GM23338 (cell line): ENCODE results near the gene FLT3. TPM values are rescaled to one million over a fixed set of nuclear protein-coding genes. Genes with fewer than 3 reads are reported as not detected.

Source experiments
- ATAC-seq: fragments of 200-7000 bp; cut with Tn5 transposase; 3 replicates; pipeline ENCODE4 v1.9.1; 2020
- DNase-seq: peaks from one replicate; pipeline ENCODE4 v3.0.0-alpha.2; 2015; ENCODE audit warnings: low spot score
- H2AFZ ChIP-seq: fragments of 200-600 bp; sonication (generic); 2 replicates; pipeline ENCODE4 v1.8.0; 2016; ENCODE audit warnings: antibody characterized with exemption, mild to moderate bottlenecking, moderate library complexity
- H3F3A ChIP-seq: fragments of 200-600 bp; sonication (generic); replicated peaks from 2 replicates; pipeline ENCODE4 v1.8.0; 2017; ENCODE audit warnings: antibody characterized with exemption, mixed run types, low read depth
- H3K27ac ChIP-seq: fragments of 200-600 bp; sonication (generic); 2 replicates; pipeline ENCODE4 v1.6.1; 2016; ENCODE audit warnings: low read depth
- H3K27me3 ChIP-seq: fragments of 200-600 bp; sonication (generic); 2 replicates; pipeline ENCODE4 v1.8.0; 2016; ENCODE audit warnings: mild to moderate bottlenecking, mixed run types, moderate library complexity; ENCODE audit not compliant: insufficient read depth
- H3K36me3 ChIP-seq: fragments of 200-600 bp; sonication (generic); 2 replicates; pipeline ENCODE4 v1.8.0; 2016; ENCODE audit warnings: mild to moderate bottlenecking; ENCODE audit not compliant: insufficient read depth
- H3K4me1 ChIP-seq: fragments of 200-600 bp; sonication (generic); 2 replicates; pipeline ENCODE4 v1.8.0; 2016; ENCODE audit warnings: mild to moderate bottlenecking, moderate library complexity; ENCODE audit not compliant: insufficient read depth
- H3K4me2 ChIP-seq: fragments of 200-600 bp; sonication (generic); 2 replicates; pipeline ENCODE4 v1.7.1; 2017; ENCODE audit warnings: mixed run types
- H3K4me3 ChIP-seq: fragments of 200-600 bp; sonication (generic); 2 replicates; pipeline ENCODE4 v1.6.1; 2016; ENCODE audit warnings: mixed run types
- H3K79me2 ChIP-seq: fragments of 200-600 bp; sonication (generic); replicated peaks from 2 replicates; pipeline ENCODE4 v1.8.0; 2017; ENCODE audit warnings: mild to moderate bottlenecking; ENCODE audit not compliant: insufficient read depth
- H3K9me2 ChIP-seq: fragments of 200-600 bp; sonication (generic); 2 replicates; pipeline ENCODE4 v1.8.0; 2017; ENCODE audit not compliant: insufficient read depth
- H4K20me1 ChIP-seq: fragments of 200-600 bp; sonication (generic); replicated peaks from 2 replicates; pipeline ENCODE4 v1.8.0; 2017; ENCODE audit warnings: mild to moderate bottlenecking; ENCODE audit not compliant: insufficient read depth
- H3K27ac Mint-ChIP-seq: 2 replicates; pipeline ENCODE4 v1.8.0; 2020; ENCODE audit warnings: inconsistent platforms, mild to moderate bottlenecking, moderate library complexity, mixed read lengths
- H3K27me3 Mint-ChIP-seq: 3 replicates; pipeline ENCODE4 v1.8.0; 2022; ENCODE audit warnings: low read depth, mild to moderate bottlenecking, moderate library complexity, mixed read lengths, inconsistent platforms; ENCODE audit not compliant: insufficient read depth, poor library complexity
- H3K36me3 Mint-ChIP-seq: 3 replicates; pipeline ENCODE4 v1.8.0; 2021; ENCODE audit warnings: low read depth, mild to moderate bottlenecking, inconsistent platforms, moderate library complexity, mixed read lengths
- H3K4me1 Mint-ChIP-seq: 3 replicates; pipeline ENCODE4 v1.8.0; 2020; ENCODE audit warnings: mild to moderate bottlenecking, inconsistent platforms, mixed read lengths
- H3K4me3 Mint-ChIP-seq: 3 replicates; pipeline ENCODE4 v1.8.0; 2021; ENCODE audit warnings: moderate library complexity, mild to moderate bottlenecking, inconsistent platforms, mixed read lengths
- H3K9me3 Mint-ChIP-seq: 3 replicates; pipeline ENCODE4 v1.8.0; 2020; ENCODE audit warnings: moderate library complexity, mild to moderate bottlenecking, inconsistent platforms, mixed read lengths
- CREB1 ChIP-seq: fragments of 250-450 bp; sonication (Bioruptor Pico); IDR thresholded peaks from 2 replicates; pipeline ENCODE4 v1.5.0; 2020; ENCODE audit warnings: low read depth, mild to moderate bottlenecking, moderate library complexity
- EZH2 ChIP-seq: fragments of 200-600 bp; sonication (generic); IDR thresholded peaks from one replicate; pipeline ENCODE4 v1.8.0; 2017; ENCODE audit warnings: antibody characterized with exemption, mild to moderate bottlenecking, low read depth; ENCODE audit not compliant: unreplicated experiment
- EZH2phosphoT487 ChIP-seq: fragments of 200-600 bp; sonication (generic); IDR thresholded peaks from one replicate; pipeline ENCODE4 v1.8.1; 2018; ENCODE audit warnings: antibody characterized with exemption; ENCODE audit not compliant: unreplicated experiment
- JUNB ChIP-seq: IDR thresholded peaks from one replicate; pipeline ENCODE4 v1.6.1; 2016; ENCODE audit warnings: antibody characterized with exemption; ENCODE audit not compliant: unreplicated experiment
- NANOG ChIP-seq: IDR thresholded peaks from 2 replicates; pipeline ENCODE4 v1.6.1; 2016; ENCODE audit warnings: antibody characterized with exemption, borderline replicate concordance
- ZNF331 ChIP-seq: fragments of 250-450 bp; sonication (Bioruptor Pico); IDR thresholded peaks from 2 replicates; pipeline ENCODE4 v1.5.0; 2020; ENCODE audit warnings: low read depth, mild to moderate bottlenecking, moderate library complexity
- polyA plus RNA-seq: library from polyadenylated mRNA; unstranded; fragments of >200 nt; fragmentation: Nextera tagmentation; extraction: Ambion mirVana; gene quantifications from 2 replicates; pipeline ENCODE4 v1.2.1, GENCODE V29; 2016
- total RNA-seq: library from RNA; depleted of rRNA; stranded (reverse); fragments of >200 nt; shearing (Covaris generic); gene quantifications from 2 replicates; pipeline ENCODE4 v1.2.3, GENCODE V29; 2014
- TF ChIP-seq, protein P1 (sequence below), 2 experiments: fragments of 200-600 bp in 1 of 2; sonication (generic) in 1 of 2; conservative IDR thresholded peaks; 2 replicates each; pipeline versions ENCODE4 v1.5.1 to v1.6.1; 2016 to 2017; ENCODE audit warnings: antibody characterized with exemption in 2 of 2, low read depth in 2 of 2, mild to moderate bottlenecking in 2 of 2, moderate library complexity in 1 of 2

FLT3 gene
- total and polyA plus RNA-seq, 2 experiments from 2014 or later: 0.17 to 0.44 TPM

DNA sequence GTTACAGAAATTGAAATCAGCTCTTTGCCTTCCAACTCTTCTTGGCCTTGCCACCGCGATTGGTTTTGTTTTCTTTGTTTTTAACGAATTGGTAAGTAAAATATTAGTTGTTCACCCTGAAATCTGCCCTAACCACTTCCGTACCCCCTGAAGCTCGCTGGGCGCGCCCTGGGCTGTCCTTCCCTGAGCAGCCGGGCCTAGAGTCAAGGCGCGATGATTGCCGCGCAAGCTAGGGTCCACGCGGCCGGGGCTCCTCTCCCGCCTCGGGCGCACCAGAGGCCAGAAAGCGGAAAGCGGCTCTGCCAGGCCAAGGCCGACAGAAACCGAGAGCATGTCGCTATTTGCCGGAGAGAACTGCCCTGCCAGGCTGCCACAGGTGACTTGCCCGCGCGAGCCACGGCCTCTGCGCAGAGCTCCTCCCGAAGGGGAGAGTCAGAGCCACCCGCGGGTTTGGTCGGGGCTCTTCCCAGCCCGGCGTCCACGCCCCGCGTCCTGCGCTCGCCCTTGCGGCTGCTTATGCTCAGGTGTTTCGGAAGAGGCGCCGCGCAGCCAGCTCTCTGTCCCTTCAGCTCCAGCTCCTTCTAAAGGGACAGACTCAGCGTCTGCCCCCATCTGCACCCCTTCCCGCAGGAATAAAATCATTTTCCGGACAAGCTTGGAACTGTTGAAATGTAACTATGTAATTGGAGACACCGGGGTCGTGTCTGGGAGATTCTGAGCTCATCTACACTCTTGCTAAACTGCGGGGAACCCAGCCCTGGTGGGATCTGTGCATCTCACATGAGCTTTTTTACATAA lies 124.6 kb downstream of the FLT3 start:
- Mint-ChIP-seq H3K9me3 (peaks cover 4% of the 10 kb centered on the region; the same call in 2 of the 3 replicates), H3K4me1 (peaks cover 44% of the 10 kb centered on the region), H3K27ac (no peak overlapping the region), H3K27me3 (peaks cover 99% of the 10 kb centered on the region), H3K4me3 (peak overlapping the region; percentile 21; the same call in 1 of the 3 replicates), H3K36me3 (no peaks in the 10 kb centered on the region)
- ATAC-seq (no peak), DNase-seq (no peak)
- TF ChIP-seq, protein P1, sequence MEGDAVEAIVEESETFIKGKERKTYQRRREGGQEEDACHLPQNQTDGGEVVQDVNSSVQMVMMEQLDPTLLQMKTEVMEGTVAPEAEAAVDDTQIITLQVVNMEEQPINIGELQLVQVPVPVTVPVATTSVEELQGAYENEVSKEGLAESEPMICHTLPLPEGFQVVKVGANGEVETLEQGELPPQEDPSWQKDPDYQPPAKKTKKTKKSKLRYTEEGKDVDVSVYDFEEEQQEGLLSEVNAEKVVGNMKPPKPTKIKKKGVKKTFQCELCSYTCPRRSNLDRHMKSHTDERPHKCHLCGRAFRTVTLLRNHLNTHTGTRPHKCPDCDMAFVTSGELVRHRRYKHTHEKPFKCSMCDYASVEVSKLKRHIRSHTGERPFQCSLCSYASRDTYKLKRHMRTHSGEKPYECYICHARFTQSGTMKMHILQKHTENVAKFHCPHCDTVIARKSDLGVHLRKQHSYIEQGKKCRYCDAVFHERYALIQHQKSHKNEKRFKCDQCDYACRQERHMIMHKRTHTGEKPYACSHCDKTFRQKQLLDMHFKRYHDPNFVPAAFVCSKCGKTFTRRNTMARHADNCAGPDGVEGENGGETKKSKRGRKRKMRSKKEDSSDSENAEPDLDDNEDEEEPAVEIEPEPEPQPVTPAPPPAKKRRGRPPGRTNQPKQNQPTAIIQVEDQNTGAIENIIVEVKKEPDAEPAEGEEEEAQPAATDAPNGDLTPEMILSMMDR (conservative IDR thresholded peaks at IDR 0.05; ENCODE audit: low read depth in 2 of 2): no peak
- peak; percentile 99 for TF ChIP-seq EZH2
- TF ChIP-seq JUNB: no peak
- peak; percentile 99 for TF ChIP-seq EZH2phosphoT487
- TF ChIP-seq CREB1 (CRISPR knock-in tag): no peak
- TF ChIP-seq ZNF331 (CRISPR knock-in tag): no peak
- H3K36me3 ChIP-seq: no peaks in the 10 kb centered on the region; the same call in 1 of the 2 replicates
- no peak overlapping the region for H2AFZ ChIP-seq
- peaks cover 53% of the 10 kb centered on the region for H3K4me1 ChIP-seq
- no peak overlapping the region for H3K4me3 ChIP-seq
- no peak overlapping the region for H3K27ac ChIP-seq
- no peaks in the 10 kb centered on the region for H3K79me2 ChIP-seq
- H3F3A ChIP-seq: peaks cover 55% of the 10 kb centered on the region
- H3K9me2 ChIP-seq: no peaks in the 10 kb centered on the region
- peaks cover 100% of the 10 kb centered on the region for H3K27me3 ChIP-seq
- peaks cover 47% of the 10 kb centered on the region for H4K20me1 ChIP-seq
- peak overlapping the region; percentile 38; the same call in 1 of the 2 replicates for H3K4me2 ChIP-seq

DNA sequence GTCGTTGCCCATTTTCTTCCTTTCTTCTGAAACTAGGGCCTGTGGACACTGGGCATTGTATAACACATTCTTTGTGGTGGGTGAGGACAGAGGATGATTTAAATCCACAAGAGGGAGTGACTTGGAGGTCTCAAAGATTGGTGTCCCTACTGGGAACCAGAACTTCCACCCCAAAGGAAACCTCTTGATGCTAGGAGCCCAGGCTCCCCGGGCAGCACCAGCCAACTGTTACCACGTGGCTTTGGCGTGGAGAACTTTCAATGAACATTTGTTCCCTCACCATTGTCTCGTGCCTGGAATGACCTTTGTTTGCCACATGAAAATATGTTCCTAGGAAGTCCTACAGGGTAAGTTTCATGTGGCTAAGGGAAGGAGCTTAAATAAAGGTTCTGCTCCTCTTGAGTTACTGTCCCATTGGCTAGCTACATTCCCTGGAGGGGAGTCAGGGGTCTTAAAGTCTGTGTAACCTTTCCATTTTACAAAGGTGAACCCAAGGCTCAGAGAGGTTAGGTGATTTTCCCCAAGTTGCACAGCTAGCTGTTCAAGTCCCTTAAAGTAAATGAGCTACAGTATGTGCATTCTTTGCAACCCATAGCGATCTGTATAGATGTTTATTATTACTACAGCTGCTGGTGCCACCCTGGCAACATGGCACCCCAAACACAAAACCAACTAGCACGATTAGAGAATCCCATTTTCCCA lies 126.3 kb downstream of the FLT3 start:
- H3K27me3 ChIP-seq: peaks cover 100% of the 10 kb centered on the region
- H3F3A ChIP-seq: peaks cover 59% of the 10 kb centered on the region
- H3K27ac Mint-ChIP-seq: no peak overlapping the region
- no peak overlapping the region for H2AFZ ChIP-seq
- no peaks in the 10 kb centered on the region for H3K79me2 ChIP-seq
- H3K4me1 Mint-ChIP-seq: peaks cover 47% of the 10 kb centered on the region
- H3K36me3 ChIP-seq: no peaks in the 10 kb centered on the region; the same call in 1 of the 2 replicates
- H3K4me3 ChIP-seq: no peak overlapping the region
- H4K20me1 ChIP-seq: peaks cover 38% of the 10 kb centered on the region
- H3K4me1 ChIP-seq: peaks cover 61% of the 10 kb centered on the region
- H3K27ac ChIP-seq: no peak overlapping the region
- no peak for ATAC-seq
- DNase-seq: no peak
- H3K27me3 Mint-ChIP-seq: peaks cover 99% of the 10 kb centered on the region
- no peak overlapping the region for H3K4me2 ChIP-seq
- H3K36me3 Mint-ChIP-seq: no peaks in the 10 kb centered on the region
- peaks cover 3% of the 10 kb centered on the region; the same call in 1 of the 3 replicates for H3K9me3 Mint-ChIP-seq
- no peak for TF ChIP-seq NANOG
- TF ChIP-seq, protein P1 (conservative IDR thresholded peaks at IDR 0.05; ENCODE audit: low read depth in 2 of 2): no peak
- no peak for TF ChIP-seq ZNF331 (CRISPR knock-in tag)
- H3K4me3 Mint-ChIP-seq: no peak overlapping the region
- no peaks in the 10 kb centered on the region for H3K9me2 ChIP-seq
